ENCODE measurements around the gene HACD2.

HACD2 gene

DNA sequence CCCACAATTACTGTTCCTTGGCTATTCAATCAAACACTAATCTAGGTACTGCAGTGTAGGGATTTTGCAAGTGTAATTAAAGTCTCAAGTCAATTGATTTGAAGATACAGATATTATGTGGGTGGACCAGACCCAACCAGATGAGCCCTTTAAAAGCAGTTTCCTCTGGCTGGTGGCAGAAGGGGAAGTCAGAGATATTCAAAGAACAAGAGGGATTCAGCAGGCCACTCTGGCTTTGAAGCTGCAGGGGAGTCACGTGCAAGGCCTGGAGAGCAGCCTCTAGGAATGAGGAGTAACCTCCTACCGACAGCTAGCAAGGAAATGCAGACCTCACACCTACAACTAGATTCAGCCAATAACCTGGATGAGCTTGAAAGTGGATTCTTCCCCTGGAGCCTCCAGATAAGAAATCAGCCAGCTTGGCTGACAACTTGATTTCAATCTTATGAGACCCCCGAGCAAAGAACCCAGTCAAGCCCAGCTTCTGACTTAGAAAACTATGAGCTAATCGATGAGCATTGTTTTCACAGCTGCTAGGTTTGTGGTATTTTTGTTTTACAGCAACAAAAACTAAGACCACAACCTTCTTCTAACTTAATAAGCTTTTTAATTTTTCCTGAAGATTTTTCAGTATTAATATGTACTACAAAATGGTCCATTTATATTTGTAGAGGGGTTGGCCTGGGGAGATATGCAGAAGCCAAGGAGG, 13.4 kb downstream of the HACD2 start:
- DNase-seq (ENCODE audit: low spot score) = no peak

GRCh38 chr3:123568875-123569274, 16.0 kb downstream of the HACD2 start:
- DNase-seq (ENCODE audit: low spot score) = no peak

GRCh38 chr3:123568034-123568433, 16.8 kb downstream of the HACD2 start:
- DNase-seq (ENCODE audit: low spot score) = no peak

DNA sequence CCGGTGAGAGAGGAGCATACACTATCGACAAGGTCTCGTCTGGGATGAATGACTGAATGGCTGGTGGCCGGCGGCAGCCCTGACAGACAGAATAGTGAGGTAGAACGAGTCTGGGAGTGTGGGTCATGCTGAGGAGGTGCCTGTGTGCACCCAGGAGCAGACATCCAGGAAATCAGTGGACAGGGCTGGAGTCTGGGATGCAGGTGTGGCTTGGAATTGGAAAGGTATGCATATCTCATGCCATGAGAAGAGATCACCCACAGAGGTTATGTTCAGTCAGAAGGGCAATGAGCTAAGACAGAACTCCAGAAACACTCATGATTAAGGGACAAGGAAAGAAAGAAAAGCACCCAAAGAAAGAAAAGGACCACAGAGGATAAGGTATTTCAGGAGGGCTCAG, 20.8 kb downstream of the HACD2 start:
- DNase-seq (ENCODE audit: low spot score) = no peak

GRCh38 chr3:123562547-123562946, 22.3 kb downstream of the HACD2 start:
- DNase-seq (ENCODE audit: low spot score) = no peak

GRCh38 chr3:123561188-123561587, 23.7 kb downstream of the HACD2 start:
- no peak for DNase-seq (ENCODE audit: low spot score)

- DNase-seq (ENCODE audit: low spot score) = peak; percentile 43
Measured at GRCh38 chr3:123559040-123559861, 25.6 kb downstream of the HACD2 start.

GRCh38 chr3:123553536-123553935, 31.3 kb downstream of the HACD2 start:
- no peak for DNase-seq (ENCODE audit: low spot score)

- no peak for DNase-seq (ENCODE audit: low spot score)
Measured at GRCh38 chr3:123552768-123553167, 32.1 kb downstream of the HACD2 start.

DNA sequence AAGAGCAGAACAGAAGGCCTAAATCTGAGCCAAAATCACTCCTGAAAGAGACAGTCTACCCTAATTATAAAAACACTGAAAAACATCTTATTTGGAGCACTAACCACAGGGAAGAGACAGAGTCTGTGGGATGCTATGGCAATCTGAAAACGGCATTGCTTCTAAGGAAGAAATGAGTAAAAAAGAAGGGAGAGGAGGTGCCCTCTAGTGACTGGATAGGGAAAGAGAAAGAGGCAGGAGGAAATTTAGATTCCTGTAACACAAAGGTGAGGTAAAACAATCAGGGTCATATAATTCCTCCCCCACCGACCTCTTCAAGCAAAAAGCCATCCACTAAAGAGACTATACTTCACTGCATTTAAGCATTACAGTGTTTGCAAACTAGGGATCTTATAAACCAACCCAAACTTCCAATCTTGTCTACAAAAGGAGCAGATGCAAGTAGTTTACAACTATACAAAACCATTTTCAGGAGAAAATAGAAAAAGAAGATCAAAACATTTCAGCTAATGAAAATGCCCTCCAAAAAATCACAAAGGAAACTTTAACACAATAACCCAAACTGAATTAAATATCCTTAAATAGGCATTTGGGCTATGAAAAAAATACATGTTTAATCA, 32.6 kb downstream of the HACD2 start:
- DNase-seq (ENCODE audit: low spot score) = peak; percentile 24

DNA sequence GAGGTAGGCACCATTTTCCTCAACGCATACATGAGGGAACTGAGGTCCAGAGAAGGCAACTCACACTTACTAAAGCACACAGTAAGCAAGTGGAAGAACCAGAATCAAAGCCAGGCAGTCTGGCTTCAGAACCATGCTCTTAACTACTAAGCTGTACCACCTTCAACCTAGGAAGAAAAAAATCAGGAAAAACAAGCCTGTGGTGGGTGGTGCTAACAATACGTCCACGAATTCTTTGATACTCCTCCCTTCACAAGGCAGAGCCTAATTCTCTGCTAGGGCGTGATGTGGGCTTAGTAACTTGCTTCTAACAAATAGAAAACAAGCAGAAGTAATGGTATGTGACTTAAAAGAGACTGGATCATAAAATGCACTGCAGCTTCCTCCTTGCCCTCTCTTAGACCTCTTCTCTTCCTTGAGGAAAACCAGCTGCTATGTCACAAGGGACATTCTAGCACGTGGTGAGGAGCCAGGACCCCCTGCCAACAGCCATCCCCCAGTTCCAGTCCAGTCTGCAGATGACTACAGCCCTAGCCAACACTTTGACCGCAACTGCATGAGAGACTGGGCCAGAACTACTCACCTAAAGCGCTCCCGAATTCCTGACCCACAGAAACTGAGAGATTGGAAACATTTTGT, 36.9 kb downstream of the HACD2 start:
- DNase-seq (ENCODE audit: low spot score) = no peak

- no peak for DNase-seq (ENCODE audit: low spot score)
Measured at GRCh38 chr3:123546133-123546755, 38.6 kb downstream of the HACD2 start.

- DNase-seq (ENCODE audit: low spot score) = no peak
Measured at GRCh38 chr3:123543950-123544349, 40.9 kb downstream of the HACD2 start.

DNA sequence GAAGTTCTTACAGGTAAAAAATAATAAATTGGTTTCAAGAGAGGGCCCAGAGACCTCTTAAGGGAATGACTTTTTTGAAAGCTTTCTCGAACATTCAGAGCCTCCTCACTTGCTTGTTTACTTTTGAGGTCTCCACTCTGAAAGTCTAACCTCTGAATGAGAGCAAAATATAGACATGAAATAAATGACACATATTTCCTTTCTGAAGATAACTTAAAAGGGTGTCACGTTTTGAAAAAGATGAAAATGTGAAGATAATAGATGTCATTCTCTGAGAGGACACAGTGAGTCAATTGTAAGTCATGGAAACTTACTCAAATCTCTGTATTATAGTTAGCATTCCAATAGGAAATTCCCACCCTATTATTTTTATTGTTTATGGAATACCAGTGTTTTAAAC, 44.6 kb downstream of the HACD2 start:
- DNase-seq (ENCODE audit: low spot score) = no peak

- no peak for DNase-seq (ENCODE audit: low spot score)
Measured at GRCh38 chr3:123536153-123536895, 48.5 kb downstream of the HACD2 start.

DNA sequence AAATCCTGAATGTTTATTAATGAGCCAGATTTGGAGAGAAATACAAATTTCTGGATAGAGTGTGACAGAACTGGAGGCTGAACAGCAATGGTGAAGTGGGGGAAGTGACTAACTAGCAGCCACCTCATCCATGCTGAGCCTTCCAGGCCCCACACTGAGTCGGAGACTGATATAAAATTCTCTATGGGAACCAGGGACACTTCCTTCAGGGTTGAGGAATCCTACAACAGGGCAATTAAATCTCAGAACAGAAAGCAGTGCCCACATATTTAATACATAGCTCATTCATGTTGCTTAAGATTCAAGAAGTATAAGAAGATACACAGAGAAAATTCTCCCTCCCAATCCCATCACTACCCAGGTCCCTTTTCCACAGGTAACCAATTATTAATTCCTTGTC, 49.3 kb downstream of the HACD2 start:
- no peak for DNase-seq (ENCODE audit: low spot score)

DNA sequence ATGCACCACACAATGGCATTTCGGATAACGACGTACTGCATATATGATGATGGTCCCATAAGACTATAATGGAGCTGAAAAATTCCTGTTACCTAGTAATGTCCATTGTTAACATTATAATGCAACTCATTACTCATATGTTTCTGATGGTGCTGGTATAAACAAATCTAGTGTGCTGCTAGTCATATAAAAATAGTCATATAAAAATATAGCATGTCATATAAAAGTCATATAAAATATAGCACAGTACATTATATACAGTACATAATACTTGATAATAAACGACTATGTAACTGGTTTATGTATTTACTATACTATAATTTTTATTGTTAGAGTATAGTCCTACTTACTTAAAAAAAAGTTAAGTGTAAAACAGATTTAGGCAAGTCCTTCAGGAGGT, 50.6 kb downstream of the HACD2 start:
- no peak for DNase-seq (ENCODE audit: low spot score)

GRCh38 chr3:123533554-123534159, 51.2 kb downstream of the HACD2 start:
- no peak for DNase-seq (ENCODE audit: low spot score)

DNA sequence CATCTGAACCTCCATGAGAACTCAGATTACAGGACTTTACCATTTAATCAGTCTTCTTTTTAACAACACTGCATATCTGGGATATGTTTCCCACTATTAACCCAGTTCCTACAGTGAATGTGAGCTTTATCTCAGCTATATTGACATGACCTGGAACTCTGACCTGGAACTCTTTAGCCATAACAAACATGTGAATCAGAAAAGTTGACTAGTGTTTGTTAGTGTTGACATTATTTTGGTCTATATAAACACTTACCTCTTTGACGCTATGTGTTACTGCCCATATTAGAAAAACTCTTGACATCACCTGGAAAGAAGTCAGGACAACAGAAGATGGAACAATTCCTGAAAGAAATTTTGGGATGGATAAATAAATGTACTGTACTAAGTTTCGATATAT, 56.7 kb downstream of the HACD2 start:
- no peak for DNase-seq (ENCODE audit: low spot score)

- no peak for DNase-seq (ENCODE audit: low spot score)
Measured at GRCh38 chr3:123527046-123527445, 57.8 kb downstream of the HACD2 start.

DNA sequence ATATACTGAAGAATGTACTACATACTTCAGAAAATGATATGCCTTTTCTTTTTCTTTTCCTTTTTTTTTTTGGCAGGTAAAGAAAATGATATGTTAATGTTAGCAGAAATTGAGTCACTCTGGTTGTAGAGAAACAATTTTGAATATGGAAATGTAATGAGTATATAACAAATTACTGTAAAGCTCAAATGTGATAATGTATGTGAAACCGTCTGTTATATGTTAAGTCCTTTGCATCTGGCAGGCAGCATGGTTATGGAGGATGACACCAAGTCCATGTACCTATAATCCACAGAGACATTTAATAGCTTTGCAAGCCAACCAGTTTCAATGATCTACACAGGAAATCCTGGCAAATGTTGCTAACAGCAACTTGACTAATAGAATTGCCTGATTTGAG, 58.4 kb downstream of the HACD2 start:
- DNase-seq (ENCODE audit: low spot score) = no peak
